HepG2 (cell line): Measurements from ENCODE around the gene NIPAL4. TPM values are rescaled to one million over a fixed set of nuclear protein-coding genes. Genes with fewer than 3 reads are reported as not detected.
A peak's percentile ranks its signal among the peaks of the same experiment; 100 is the strongest.

Source experiments
- ATAC-seq: fragments of 200-7000 bp; cut with Tn5 transposase; 3 replicates; pipeline ENCODE4 v1.9.1; 2020; ENCODE audit warnings: mild to moderate bottlenecking, moderate library complexity
- BruUV-seq: library from RNA; stranded (reverse); fragments of 400-500 nt; replicated peaks from 2 replicates; lab custom pipeline; 2021; lab: Mats Ljungman, UMichigan
- CTCF ChIA-PET: fragments of 300-600 bp; formaldehyde crosslinking; extraction: SDS; loops from one replicate; lab custom pipeline; 2021; ENCODE audit warnings: low total read pairs, inconsistent platforms, low intra/inter-chr PET ratio; lab: Yijun Ruan, JAX
- POLR2A ChIA-PET: fragments of 350-600 bp; sonication (Branson Sonifier 250); formaldehyde crosslinking; loops from one replicate; lab custom pipeline; 2020; ENCODE audit warnings: antibody characterized with exemption, inconsistent platforms; lab: Yijun Ruan, JAX
- DNase-seq: peaks from one replicate; pipeline ENCODE4 v3.0.0-alpha.2; 2015; ENCODE audit warnings: low spot score
- FAIRE-seq: peaks from 3 replicates; lab custom pipeline; 2011; peaks lifted over from hg19 to GRCh38; lab: Jason Lieb, UNC
- H2AFZ ChIP-seq: one replicate; pipeline ENCODE4 v1.6.1; 2011; ENCODE audit warnings: low read length, inconsistent platforms
- H3K27ac ChIP-seq: fragments of 300-600 bp; 3 replicates; pipeline ENCODE4 v1.8.0; 2011; ENCODE audit warnings: mixed run types, mild to moderate bottlenecking, mixed read lengths, low read length, inconsistent platforms; ENCODE audit not compliant: insufficient read depth; ENCODE audit errors: extremely low read length
- H3K27me3 ChIP-seq, 2 experiments: fragments of 200-600 bp in 1 of 2; 2 replicates in 1 of 2; 3 replicates in 1 of 2; pipeline versions ENCODE4 v1.6.0 to v1.8.0; 2011; ENCODE audit warnings: low read length in 2 of 2, mild to moderate bottlenecking in 2 of 2, moderate library complexity in 2 of 2, inconsistent platforms in 1 of 2; ENCODE audit not compliant: insufficient read depth in 2 of 2, control insufficient read depth in 1 of 2
- H3K36me3 ChIP-seq, 2 experiments: fragments of 200-600 bp in 1 of 2; replicated peaks in 1 of 2; 2 replicates in 1 of 2; 3 replicates in 1 of 2; pipeline versions ENCODE4 v1.5.1 to v1.8.0; 2011; ENCODE audit warnings: low read length in 2 of 2, inconsistent platforms in 1 of 2; ENCODE audit not compliant: insufficient read depth in 2 of 2, control insufficient read depth in 1 of 2
- H3K4me1 ChIP-seq: 2 replicates; pipeline ENCODE4 v1.5.1; 2012; ENCODE audit warnings: low read length, inconsistent platforms; ENCODE audit not compliant: insufficient read depth
- H3K4me2 ChIP-seq: 2 replicates; pipeline ENCODE4 v1.6.0; 2011; ENCODE audit warnings: low read depth, low read length, inconsistent platforms
- H3K4me3 ChIP-seq, 3 experiments: fragments of 200-600 bp in 1 of 3; sonication (generic), shearing (Covaris generic) in 1 of 3; replicated peaks in 1 of 3; 2 replicates each; pipeline ENCODE4 v1.5.1; 2011 to 2016; ENCODE audit warnings: low read length in 3 of 3, inconsistent platforms in 2 of 3, low read depth in 2 of 3, mild to moderate bottlenecking in 2 of 3, control low read depth in 1 of 3, mixed read lengths in 1 of 3; ENCODE audit not compliant: insufficient read depth in 1 of 3
- H3K79me2 ChIP-seq: one replicate; pipeline ENCODE4 v1.6.1; 2011; ENCODE audit warnings: low read length, inconsistent platforms; ENCODE audit not compliant: insufficient read depth
- H3K9ac ChIP-seq: 2 replicates; pipeline ENCODE4 v1.6.0; 2011; ENCODE audit warnings: mild to moderate bottlenecking, low read depth, low read length, inconsistent platforms; ENCODE audit not compliant: insufficient read depth
- H3K9me3 ChIP-seq: 2 replicates; pipeline ENCODE4 v1.5.1; 2012; ENCODE audit warnings: mild to moderate bottlenecking, low read length
- H4K20me1 ChIP-seq: 2 replicates; pipeline ENCODE4 v1.6.0; 2011; ENCODE audit warnings: inconsistent platforms, mild to moderate bottlenecking, low read length, moderate library complexity; ENCODE audit not compliant: insufficient read depth
- CCAR2 ChIP-seq: fragments of 200-400 bp; formaldehyde crosslinking; optimal IDR thresholded peaks from 2 replicates; pipeline ENCODE3; 2018; ENCODE audit warnings: low read depth, mild to moderate bottlenecking, low read length, moderate library complexity
- DPF2 ChIP-seq: sonication (generic); formaldehyde crosslinking; IDR thresholded peaks from 2 replicates; pipeline ENCODE4 v1.4.0; 2020; ENCODE audit warnings: mild to moderate bottlenecking, low read depth, missing genetic modification reagents, borderline replicate concordance
- MED13 ChIP-seq: sonication (generic); formaldehyde crosslinking; IDR thresholded peaks from 2 replicates; pipeline ENCODE4 v1.5.0; 2020; ENCODE audit warnings: missing genetic modification reagents
- MTA3 ChIP-seq: sonication (generic); formaldehyde crosslinking; IDR thresholded peaks from 2 replicates; pipeline ENCODE4 v1.4.0; 2020; ENCODE audit warnings: missing genetic modification reagents
- PHF21A ChIP-seq: sonication (generic); formaldehyde crosslinking; IDR thresholded peaks from 2 replicates; pipeline ENCODE4 v1.5.0; 2020; ENCODE audit warnings: mild to moderate bottlenecking, missing genetic modification reagents
- SMC3 ChIP-seq: IDR thresholded peaks from 2 replicates; pipeline ENCODE4 v1.6.1; 2011; ENCODE audit warnings: low read length, improper control_type of control experiment
- STAG1 ChIP-seq: sonication (generic); formaldehyde crosslinking; IDR thresholded peaks from 2 replicates; pipeline ENCODE4 v1.4.0; 2020; ENCODE audit warnings: missing genetic modification reagents
- ZFYVE20 ChIP-seq: sonication (generic); formaldehyde crosslinking; IDR thresholded peaks from 2 replicates; pipeline ENCODE4 v1.8.0; 2023; ENCODE audit warnings: low read depth, mild to moderate bottlenecking, moderate library complexity, missing genetic modification reagents, borderline replicate concordance
- ZNF230 ChIP-seq: sonication (generic); formaldehyde crosslinking; IDR thresholded peaks from 2 replicates; pipeline ENCODE4 v1.4.0; 2020; ENCODE audit warnings: mild to moderate bottlenecking, missing genetic modification reagents
- ZNF484 ChIP-seq: sonication (generic); formaldehyde crosslinking; IDR thresholded peaks from 2 replicates; pipeline ENCODE4 v1.5.1; 2020; ENCODE audit warnings: mild to moderate bottlenecking, low read depth, missing genetic modification reagents, borderline replicate concordance
- ZNF672 ChIP-seq: sonication (generic); formaldehyde crosslinking; IDR thresholded peaks from 2 replicates; pipeline ENCODE4 v1.8.1; 2022; ENCODE audit warnings: missing genetic modification reagents
- WGBS: methylation state at CpG from one replicate; pipeline ENCODE4 v1.1.6; 2017; ENCODE audit warnings: low lambda C conversion rate; 5-methylcytosine and 5-hydroxymethylcytosine counted together
- in situ Hi-C: cut with HindIII; loops from 2 replicates; pipeline ENCODE4 v1.10.0; 2017; ENCODE audit warnings: low pct_unique_long_range_greater_than_20kb; ENCODE audit not compliant: extremely low pct_ligation_motif_present
- intact Hi-C: fragments of 100-400 bp; cut with micrococcal nuclease; formaldehyde crosslinking; loops from one replicate; pipeline ENCODE4 v1.10.0; 2022; ENCODE audit not compliant: unreplicated experiment
- polyA plus RNA-seq, 8 experiments: library from polyadenylated mRNA; depleted of rRNA in 3 of 8; stranded (reverse) in 7 of 8; unstranded in 1 of 8; fragments of >200 nt; fragmentation: Illumina TruSeq in 4 of 8; extraction: Trizol in 4 of 8; gene quantifications; 2 replicates each; pipeline versions ENCODE4 v1.2.1 to v1.2.3, GENCODE V29; 2011 to 2016; ENCODE audit warnings: low read depth in 4 of 8, missing spikeins in 1 of 8, mixed read lengths in 1 of 8; ENCODE audit not compliant: insufficient read depth in 1 of 8
- total RNA-seq, 5 experiments: library from RNA; depleted of rRNA; stranded (reverse); fragments of >200 nt; fragmentation: Illumina TruSeq; extraction: Trizol; gene quantifications; 2 replicates each; pipeline ENCODE4 v1.2.3, GENCODE V29; 2016; ENCODE audit warnings: low read depth in 1 of 5
- TF ChIP-seq, protein P1 (sequence below): sonication (generic); formaldehyde crosslinking; IDR thresholded peaks from 2 replicates; pipeline ENCODE4 v1.5.0; 2020; ENCODE audit warnings: missing genetic modification reagents
- TF ChIP-seq, protein P2 (sequence below): sonication (generic); formaldehyde crosslinking; conservative IDR thresholded peaks from 2 replicates; pipeline ENCODE4 v1.8.0; 2022; ENCODE audit warnings: mild to moderate bottlenecking, moderate library complexity, missing genetic modification reagents
- TF ChIP-seq, protein P3 (sequence below): IDR thresholded peaks from 2 replicates; pipeline ENCODE4 v1.6.1; 2016; ENCODE audit warnings: low read depth, missing genetic modification reagents, missing compliant biosample characterization

NIPAL4 gene
- total and polyA plus RNA-seq, 2 of the 13 experiments (the other 11 are each of a cell fraction or from before 2014, with no cell fraction given), result not detected

DNA sequence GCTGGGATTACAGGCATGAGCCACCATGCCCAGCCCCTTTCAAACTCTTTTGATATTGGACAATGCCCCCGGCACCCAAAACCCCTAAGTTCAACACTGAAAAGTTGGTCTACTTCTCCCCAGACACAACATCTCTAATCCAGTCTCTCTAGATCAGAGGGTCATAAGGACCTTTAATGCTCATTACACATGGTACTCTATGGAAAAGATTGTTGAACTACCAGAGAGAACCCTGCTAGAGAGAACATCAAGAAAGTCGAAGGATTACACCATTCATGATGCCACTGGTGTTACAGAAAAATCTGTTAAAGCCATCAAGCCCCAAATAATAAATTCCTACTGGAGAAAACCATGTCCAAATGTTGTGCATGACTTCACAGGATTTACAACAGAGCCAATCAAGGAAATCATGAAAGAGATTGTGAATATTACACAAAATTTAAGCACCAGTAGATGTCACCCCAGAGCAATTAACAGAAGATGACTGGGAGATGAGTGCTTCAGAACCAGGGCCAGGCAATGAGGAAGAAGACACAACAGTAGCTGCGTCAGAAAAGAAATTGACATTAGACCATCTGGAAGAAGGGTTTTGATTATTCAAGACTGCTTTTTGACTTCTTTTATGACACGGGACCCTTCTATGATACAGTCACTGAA, 28.3 kb upstream of the NIPAL4 start:
- in situ Hi-C loops (no loop called here), intact Hi-C loops (loop anchor here (2.0 to 10.0 kb wide), 2 partner anchors 45 to 283 kb away; no protein-coding TSS in a partner anchor)
- 7% methylated on average over 4 of the region's 4 CpGs for WGBS
- ChIA-PET CTCF (interaction anchor here (0.8 to 1.4 kb wide), 3 partner anchors 45 to 311 kb away, joined by 3 to 12 read pairs (median 3); no protein-coding TSS in a partner anchor), POLR2A (no interaction called here)
- Histone ChIP-seq H3K36me3 (no peaks in the 10 kb centered on the region), H3K4me3 (no peak overlapping the region), H2AFZ (no peak overlapping the region), H3K4me1 (no peaks in the 10 kb centered on the region), H3K4me2 (no peak overlapping the region), H3K79me2 (no peaks in the 10 kb centered on the region), H3K9me3 (no peaks in the 10 kb centered on the region), H4K20me1 (no peaks in the 10 kb centered on the region), H3K9ac (no peak overlapping the region), H3K27ac (no peak overlapping the region), H3K27me3 (no peaks in the 10 kb centered on the region)
- DNase-seq (peak; percentile 34), ATAC-seq (peak; percentile 72), FAIRE-seq (no peak)
- no TSS peak for BruUV-seq
- peak; percentile 56 for TF ChIP-seq STAG1 (CRISPR knock-in tag)
- no peak for TF ChIP-seq CCAR2
- no peak for TF ChIP-seq ZNF230 (CRISPR knock-in tag)
- TF ChIP-seq, protein P1, sequence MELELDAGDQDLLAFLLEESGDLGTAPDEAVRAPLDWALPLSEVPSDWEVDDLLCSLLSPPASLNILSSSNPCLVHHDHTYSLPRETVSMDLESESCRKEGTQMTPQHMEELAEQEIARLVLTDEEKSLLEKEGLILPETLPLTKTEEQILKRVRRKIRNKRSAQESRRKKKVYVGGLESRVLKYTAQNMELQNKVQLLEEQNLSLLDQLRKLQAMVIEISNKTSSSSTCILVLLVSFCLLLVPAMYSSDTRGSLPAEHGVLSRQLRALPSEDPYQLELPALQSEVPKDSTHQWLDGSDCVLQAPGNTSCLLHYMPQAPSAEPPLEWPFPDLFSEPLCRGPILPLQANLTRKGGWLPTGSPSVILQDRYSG, result no peak
- no peak for TF ChIP-seq ZFYVE20 (CRISPR knock-in tag)
- TF ChIP-seq SMC3, result peak; percentile 67
- TF ChIP-seq, protein P2, sequence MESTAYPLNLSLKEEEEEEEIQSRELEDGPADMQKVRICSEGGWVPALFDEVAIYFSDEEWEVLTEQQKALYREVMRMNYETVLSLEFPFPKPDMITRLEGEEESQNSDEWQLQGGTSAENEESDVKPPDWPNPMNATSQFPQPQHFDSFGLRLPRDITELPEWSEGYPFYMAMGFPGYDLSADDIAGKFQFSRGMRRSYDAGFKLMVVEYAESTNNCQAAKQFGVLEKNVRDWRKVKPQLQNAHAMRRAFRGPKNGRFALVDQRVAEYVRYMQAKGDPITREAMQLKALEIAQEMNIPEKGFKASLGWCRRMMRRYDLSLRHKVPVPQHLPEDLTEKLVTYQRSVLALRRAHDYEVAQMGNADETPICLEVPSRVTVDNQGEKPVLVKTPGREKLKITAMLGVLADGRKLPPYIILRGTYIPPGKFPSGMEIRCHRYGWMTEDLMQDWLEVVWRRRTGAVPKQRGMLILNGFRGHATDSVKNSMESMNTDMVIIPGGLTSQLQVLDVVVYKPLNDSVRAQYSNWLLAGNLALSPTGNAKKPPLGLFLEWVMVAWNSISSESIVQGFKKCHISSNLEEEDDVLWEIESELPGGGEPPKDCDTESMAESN (CRISPR knock-in tag), result no peak
- TF ChIP-seq MTA3, result no peak
- TF ChIP-seq DPF2, result no peak
- no peak for TF ChIP-seq MED13
- no peak for TF ChIP-seq ZNF484
- TF ChIP-seq, protein P3, sequence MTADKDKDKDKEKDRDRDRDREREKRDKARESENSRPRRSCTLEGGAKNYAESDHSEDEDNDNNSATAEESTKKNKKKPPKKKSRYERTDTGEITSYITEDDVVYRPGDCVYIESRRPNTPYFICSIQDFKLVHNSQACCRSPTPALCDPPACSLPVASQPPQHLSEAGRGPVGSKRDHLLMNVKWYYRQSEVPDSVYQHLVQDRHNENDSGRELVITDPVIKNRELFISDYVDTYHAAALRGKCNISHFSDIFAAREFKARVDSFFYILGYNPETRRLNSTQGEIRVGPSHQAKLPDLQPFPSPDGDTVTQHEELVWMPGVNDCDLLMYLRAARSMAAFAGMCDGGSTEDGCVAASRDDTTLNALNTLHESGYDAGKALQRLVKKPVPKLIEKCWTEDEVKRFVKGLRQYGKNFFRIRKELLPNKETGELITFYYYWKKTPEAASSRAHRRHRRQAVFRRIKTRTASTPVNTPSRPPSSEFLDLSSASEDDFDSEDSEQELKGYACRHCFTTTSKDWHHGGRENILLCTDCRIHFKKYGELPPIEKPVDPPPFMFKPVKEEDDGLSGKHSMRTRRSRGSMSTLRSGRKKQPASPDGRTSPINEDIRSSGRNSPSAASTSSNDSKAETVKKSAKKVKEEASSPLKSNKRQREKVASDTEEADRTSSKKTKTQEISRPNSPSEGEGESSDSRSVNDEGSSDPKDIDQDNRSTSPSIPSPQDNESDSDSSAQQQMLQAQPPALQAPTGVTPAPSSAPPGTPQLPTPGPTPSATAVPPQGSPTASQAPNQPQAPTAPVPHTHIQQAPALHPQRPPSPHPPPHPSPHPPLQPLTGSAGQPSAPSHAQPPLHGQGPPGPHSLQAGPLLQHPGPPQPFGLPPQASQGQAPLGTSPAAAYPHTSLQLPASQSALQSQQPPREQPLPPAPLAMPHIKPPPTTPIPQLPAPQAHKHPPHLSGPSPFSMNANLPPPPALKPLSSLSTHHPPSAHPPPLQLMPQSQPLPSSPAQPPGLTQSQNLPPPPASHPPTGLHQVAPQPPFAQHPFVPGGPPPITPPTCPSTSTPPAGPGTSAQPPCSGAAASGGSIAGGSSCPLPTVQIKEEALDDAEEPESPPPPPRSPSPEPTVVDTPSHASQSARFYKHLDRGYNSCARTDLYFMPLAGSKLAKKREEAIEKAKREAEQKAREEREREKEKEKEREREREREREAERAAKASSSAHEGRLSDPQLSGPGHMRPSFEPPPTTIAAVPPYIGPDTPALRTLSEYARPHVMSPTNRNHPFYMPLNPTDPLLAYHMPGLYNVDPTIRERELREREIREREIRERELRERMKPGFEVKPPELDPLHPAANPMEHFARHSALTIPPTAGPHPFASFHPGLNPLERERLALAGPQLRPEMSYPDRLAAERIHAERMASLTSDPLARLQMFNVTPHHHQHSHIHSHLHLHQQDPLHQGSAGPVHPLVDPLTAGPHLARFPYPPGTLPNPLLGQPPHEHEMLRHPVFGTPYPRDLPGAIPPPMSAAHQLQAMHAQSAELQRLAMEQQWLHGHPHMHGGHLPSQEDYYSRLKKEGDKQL (CRISPR knock-in tag), result no peak
- no peak for TF ChIP-seq ZNF672
- TF ChIP-seq PHF21A (CRISPR knock-in tag), result no peak
